Heart left ventricle (tissue), 16 donors: ENCODE measurements around the gene RAB38. TPM values are rescaled to one million over a fixed set of nuclear protein-coding genes. Genes with fewer than 3 reads are reported as not detected.

Source experiments
- ATAC-seq, 4 donors: fragments of 200-7000 bp; cut with Tn5 transposase; one replicate each; pipeline ENCODE4 v1.9.1; 2020 to 2022; ENCODE audit warnings: moderate library complexity in 4 of 4, mild to moderate bottlenecking in 3 of 4, moderate number of reproducible peaks in 1 of 4
- DNase-seq, 5 donors: peaks; one replicate each; pipeline ENCODE4 v3.0.0-alpha.2; 2020
- H3K27ac ChIP-seq, 12 donors: fragments of 200-600 bp; sonication (generic) in 4 of 12; one replicate each; pipeline versions ENCODE4 v1.5.0 to v1.8.0; 2016 to 2022; ENCODE audit warnings: mild to moderate bottlenecking in 2 of 12
- H3K27me3 ChIP-seq, 9 donors: fragments of 200-600 bp; sonication (generic) in 2 of 9; one replicate each; pipeline versions ENCODE4 v1.5.1 to v1.8.0; 2016 to 2022; ENCODE audit warnings: mild to moderate bottlenecking in 3 of 9
- H3K36me3 ChIP-seq, 9 donors: fragments of 200-600 bp; sonication (generic) in 2 of 9; one replicate each; pipeline versions ENCODE4 v1.5.0 to v1.8.0; 2018 to 2022; ENCODE audit warnings: mild to moderate bottlenecking in 2 of 9
- H3K4me1 ChIP-seq, 12 donors: fragments of 200-600 bp; sonication (generic) in 4 of 12; one replicate each; pipeline versions ENCODE4 v1.5.0 to v1.8.0; 2016 to 2022; ENCODE audit warnings: mild to moderate bottlenecking in 3 of 12
- H3K4me3 ChIP-seq, 12 donors: fragments of 200-600 bp; sonication (generic) in 4 of 12; one replicate each; pipeline versions ENCODE4 v1.5.0 to v1.8.0; 2017 to 2022; ENCODE audit warnings: mild to moderate bottlenecking in 9 of 12, moderate library complexity in 4 of 12
- H3K9me3 ChIP-seq, 12 donors: fragments of 200-600 bp; sonication (generic) in 4 of 12; one replicate each; pipeline versions ENCODE4 v1.5.0 to v1.8.0; 2016 to 2022; ENCODE audit warnings: mild to moderate bottlenecking in 1 of 12
- POLR2A ChIP-seq, 2 donors: fragments of 450-650 bp; IDR thresholded peaks; one replicate each; pipeline ENCODE4 v1.6.1; 2017; ENCODE audit warnings: antibody characterized with exemption in 2 of 2, mild to moderate bottlenecking in 2 of 2, moderate library complexity in 2 of 2
- WGBS, 4 donors: extraction: QIAGEN DNeasy Blood & Tissue Kit in 2 of 4; methylation state at CpG; one replicate each; pipeline versions ENCODE4 v1.1.5 to v1.1.7; 2013 to 2018; 5-methylcytosine and 5-hydroxymethylcytosine counted together
- intact Hi-C, 10 donors: fragments of 100-400 bp; cut with DNase I; formaldehyde crosslinking; loops; one replicate each; pipeline versions ENCODE4 v1.11.1 to v1.14.2; 2022
- microRNA-seq, 4 donors: library from miRNA; unstranded; fragments of <30 nt; microRNA quantifications; one replicate each; pipeline versions ENCODE4 to v1.2.0, GENCODE V29; 2017 to 2020
- polyA plus RNA-seq, 2 donors: library from polyadenylated mRNA; stranded (reverse); fragments of 200-250 nt; gene quantifications; one replicate each; pipeline ENCODE4 v1.2.3, GENCODE V29; 2013
- total RNA-seq, 9 donors: library from RNA; depleted of rRNA in 2 of 9; stranded (reverse); fragments of >200 nt in 2 of 9; fragmentation: NEBNext Ultra II Directional in 3 of 9; extraction: Animal tissue kit (Norgen Biotek cat#: 25700) in 3 of 9; gene quantifications; one replicate each; pipeline versions ENCODE4 v1.1.0 to v1.2.4, GENCODE V29; 2016 to 2023
- TF ChIP-seq, protein P1 (sequence below), 12 donors: fragments of 200-600 bp; sonication (generic) in 4 of 12; IDR thresholded peaks; one replicate each; pipeline versions ENCODE4 v1.5.0 to v1.8.0; 2018 to 2022; ENCODE audit warnings: antibody characterized with exemption in 12 of 12, mild to moderate bottlenecking in 5 of 12
- donor health status: ischemic (EF 13 %, LVEDD 7.1; RV severe dilation, severe dysfunction).
- donor health status: healthy with polysubstance abuse.
- donor health status: DM: no; HTN: yes; CAD: no.
- donor health status: DM: no; HTN: no; CAD: no.
- donor health status: ischemic (EF 25% LVEDD 6.9; RV normal size, moderate dysfunction).
- donor health status: ischemic (EF 25% LVEDD 5.7; RV mildly dilated, moderate dysfunction).
- donor health status: healthy.
- donor health status: DM: yes; HTN: yes; CAD: no.
- donor health status: ischemic (EF 35%, LVEDD 5.7; RV mildly dilated, moderate dysfunction).
- donor health status: nonischemic (EF 11% LVEDD 7.7; RV severe dilation, severe dysfunction).
- donor health status: DM: yes; HTN: yes; CAD: no.
- donor health status: PGD.
- donor health status: ischemic (EF 29% LVEDD 5.4; RV normal size, mild dysfunction).
- donor health status: nonischemic (EF 23%, LVEDD 6.1; RV moderate dilation, normal function).

The RAB38 gene
- total and polyA plus RNA-seq, 11 donors = 0.25 to 1.5 (median 0.47) TPM; not detected in 2

DNA sequence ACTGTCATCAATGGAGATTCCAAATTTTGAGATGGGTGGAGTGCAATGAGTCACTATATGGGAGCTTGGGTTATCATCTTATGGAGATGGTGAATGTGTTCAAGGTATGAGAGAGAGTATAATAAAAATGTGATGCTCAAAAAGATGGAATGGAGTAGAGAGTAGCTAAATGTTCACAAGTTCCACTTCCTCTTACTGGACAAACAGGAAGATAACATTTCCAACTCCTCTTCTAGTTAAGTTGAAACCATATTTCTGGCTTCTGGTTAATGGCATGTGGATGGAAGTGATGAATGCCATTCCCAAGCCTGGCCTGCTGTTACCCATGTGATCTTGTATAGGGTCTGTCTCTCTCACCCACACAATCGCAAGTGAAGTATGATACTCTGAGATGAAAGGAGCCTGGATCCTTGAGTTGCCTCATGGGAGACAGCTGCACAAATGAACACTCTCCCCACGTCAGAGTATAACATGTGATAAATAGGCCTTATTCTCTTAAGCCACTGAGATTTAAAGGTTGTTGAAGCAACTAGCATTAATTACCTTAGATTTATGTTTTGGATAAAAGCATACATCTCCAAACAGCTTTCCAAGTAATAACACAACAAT, 111.0 kb downstream of the RAB38 start:
- DNase-seq (no peak), ATAC-seq (no peak)
- no peak overlapping the region for H3K27ac ChIP-seq
- H3K4me3 ChIP-seq = no peak overlapping the region
- peaks cover 0 to 2% (median 0%) of the 10 kb centered on the region in 12 donors for H3K9me3 ChIP-seq
- no peaks in the 10 kb centered on the region for H3K27me3 ChIP-seq
- WGBS, 4 donors = 61 to 70% (median 64%) methylated on average over 2 of the region's 2 CpGs
- no peaks in the 10 kb centered on the region for H3K36me3 ChIP-seq
- TF ChIP-seq POLR2A (IDR thresholded peaks at IDR 0.05) = no peak
- TF ChIP-seq, protein P1, sequence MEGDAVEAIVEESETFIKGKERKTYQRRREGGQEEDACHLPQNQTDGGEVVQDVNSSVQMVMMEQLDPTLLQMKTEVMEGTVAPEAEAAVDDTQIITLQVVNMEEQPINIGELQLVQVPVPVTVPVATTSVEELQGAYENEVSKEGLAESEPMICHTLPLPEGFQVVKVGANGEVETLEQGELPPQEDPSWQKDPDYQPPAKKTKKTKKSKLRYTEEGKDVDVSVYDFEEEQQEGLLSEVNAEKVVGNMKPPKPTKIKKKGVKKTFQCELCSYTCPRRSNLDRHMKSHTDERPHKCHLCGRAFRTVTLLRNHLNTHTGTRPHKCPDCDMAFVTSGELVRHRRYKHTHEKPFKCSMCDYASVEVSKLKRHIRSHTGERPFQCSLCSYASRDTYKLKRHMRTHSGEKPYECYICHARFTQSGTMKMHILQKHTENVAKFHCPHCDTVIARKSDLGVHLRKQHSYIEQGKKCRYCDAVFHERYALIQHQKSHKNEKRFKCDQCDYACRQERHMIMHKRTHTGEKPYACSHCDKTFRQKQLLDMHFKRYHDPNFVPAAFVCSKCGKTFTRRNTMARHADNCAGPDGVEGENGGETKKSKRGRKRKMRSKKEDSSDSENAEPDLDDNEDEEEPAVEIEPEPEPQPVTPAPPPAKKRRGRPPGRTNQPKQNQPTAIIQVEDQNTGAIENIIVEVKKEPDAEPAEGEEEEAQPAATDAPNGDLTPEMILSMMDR (IDR thresholded peaks at IDR 0.05) = no peak
- intact Hi-C loops = no loop called here
- H3K4me1 ChIP-seq = no peaks in the 10 kb centered on the region

Small RNA genes within 50 kb of the gene (microRNA-seq; reads per million reads assigned to microRNA genes)
- gene MIR3166 = 0 reads per million in 4 donors

Other genes with a start within 250 kb of the RAB38 start
- gene CTSC, start 162.3 kb upstream of the RAB38 start, total RNA-seq = 100 to 1,000 TPM in 1 of 9 donors, 10 to 100 TPM in 8; 11.9 to 289 (median 19.2) TPM
- 10 to 100 TPM in 1 of 2 donors, 1 to 10 TPM in 1; 8.9 to 92.3 TPM for gene CTSC, start 162.3 kb upstream of the RAB38 start, polyA plus RNA-seq